DMS79 (cell line): ENCODE measurements around the gene ING4.
A peak's percentile ranks its signal among the peaks of the same experiment; 100 is the strongest.

Source experiments
- DNase-seq: peaks from one replicate; lab custom pipeline; 2025; lab: John Stamatoyannopoulos, UW

The ING4 gene

GRCh38 chr12:6635856-6636531 lies 26.9 kb downstream of the ING4 start, which contains the start of gene LPAR5:
TSS of gene LPAR5 (minus strand) at chr12:6635959. CDS start at chr12:6621248, 14,711 bp downstream.
- DNase-seq, result no peak

GRCh38 chr12:6635375-6635855 lies 27.5 kb downstream of the ING4 start:
- DNase-seq, result no peak

- no peak for DNase-seq
Observed at GRCh38 chr12:6632026-6632983, 30.6 kb downstream of the ING4 start.

DNA sequence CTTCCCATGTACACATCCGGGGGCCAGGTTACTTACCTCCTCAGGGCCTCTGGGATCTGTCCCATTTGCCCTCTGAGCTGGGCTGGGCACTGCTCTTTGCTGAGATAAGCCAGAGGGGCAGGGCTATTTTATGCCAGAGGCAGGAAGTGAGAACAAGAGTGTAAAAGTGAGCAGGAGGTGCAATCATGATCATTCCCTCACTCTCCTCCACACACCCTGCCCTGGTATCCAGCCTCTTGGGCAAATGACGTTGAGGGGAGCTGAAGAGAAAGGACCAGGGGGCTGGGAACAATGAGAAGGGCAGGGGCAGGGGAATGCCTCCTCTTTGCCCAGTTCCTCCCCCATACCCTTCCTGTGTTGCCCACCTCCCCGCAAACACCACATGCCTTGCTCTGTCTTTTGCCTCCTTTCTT lies 31.4 kb downstream of the ING4 start:
- DNase-seq, result no peak

- DNase-seq, result no peak
Observed at GRCh38 chr12:6630736-6631135, 32.2 kb downstream of the ING4 start.

DNA sequence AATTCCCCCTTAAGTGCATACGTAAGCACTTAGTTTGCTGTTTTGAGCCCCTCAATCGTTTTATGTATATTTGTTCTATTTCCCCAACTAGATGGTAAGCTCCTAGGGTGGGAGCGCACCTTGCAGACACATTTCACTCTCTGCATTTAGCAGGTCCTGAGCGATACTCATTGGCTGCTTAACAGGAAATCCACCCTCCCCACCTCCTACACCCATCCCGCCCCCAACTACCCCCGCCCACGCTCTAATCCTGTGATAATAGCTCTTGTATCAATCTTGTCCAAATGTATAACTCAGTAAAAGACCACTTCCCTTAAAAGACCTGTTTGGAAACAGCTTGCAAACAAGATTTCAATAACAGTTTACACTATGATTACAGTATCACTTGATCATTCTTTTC lies 35.3 kb downstream of the ING4 start:
- no peak for DNase-seq

- no peak for DNase-seq
Observed at GRCh38 chr12:6626654-6627283, 36.1 kb downstream of the ING4 start.

DNA sequence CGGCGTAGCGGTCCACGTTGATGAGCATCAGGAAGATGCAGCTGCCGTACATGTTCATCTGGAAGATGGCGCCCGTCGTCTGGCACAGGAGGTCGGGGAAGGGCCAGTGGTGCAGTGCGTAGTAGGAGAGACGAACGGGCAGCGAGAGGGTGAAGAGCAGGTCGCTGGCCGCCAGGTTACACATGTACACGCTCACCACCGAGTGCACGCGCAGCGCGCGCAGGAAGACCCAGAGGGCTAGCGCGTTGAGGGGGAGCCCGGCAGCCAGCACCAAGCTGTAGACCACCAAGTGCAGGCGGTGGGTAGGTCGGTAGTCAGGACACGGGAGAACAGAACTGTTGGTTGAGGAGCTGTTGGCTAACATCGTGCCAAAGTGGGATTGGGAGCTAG lies 42.0 kb downstream of the ING4 start:
- no peak for DNase-seq

DNA sequence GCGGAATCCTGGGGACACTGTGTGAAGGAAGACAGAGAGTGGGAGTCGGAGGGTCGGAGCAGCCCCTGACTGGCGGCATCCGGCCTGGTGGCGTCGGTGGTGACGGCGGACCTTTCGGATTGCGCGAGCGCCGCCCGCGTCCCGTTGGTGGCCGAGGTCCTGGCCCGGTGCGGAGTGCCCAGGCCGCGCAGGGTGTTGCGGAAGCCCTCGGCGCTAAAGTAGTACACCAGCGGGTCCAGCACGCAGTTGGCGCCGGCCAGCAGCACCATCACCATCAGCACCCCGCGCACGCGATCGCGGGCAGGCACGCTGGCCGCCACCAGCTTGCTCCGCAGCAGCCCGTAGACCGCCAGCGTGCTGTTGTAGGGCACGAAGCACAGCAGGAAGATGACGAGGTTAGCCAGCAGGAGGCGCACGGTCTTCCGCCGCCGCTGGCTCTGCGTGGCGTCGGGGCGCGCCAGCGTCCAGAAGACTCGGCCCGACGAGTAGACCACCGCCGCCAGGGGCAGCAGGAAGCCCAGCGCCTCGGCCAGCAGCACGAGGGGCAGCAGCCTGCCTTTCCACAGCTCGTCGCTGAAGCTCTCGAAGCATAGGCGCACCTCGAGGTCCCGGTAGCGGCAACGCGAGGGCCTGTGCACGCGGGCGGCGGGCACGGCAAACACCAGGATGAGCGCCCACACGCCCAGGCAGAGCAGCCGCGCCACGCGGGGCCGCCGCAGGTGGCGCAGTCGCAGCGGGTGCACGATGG lies 42.6 kb downstream of the ING4 start:
- no peak for DNase-seq

DNA sequence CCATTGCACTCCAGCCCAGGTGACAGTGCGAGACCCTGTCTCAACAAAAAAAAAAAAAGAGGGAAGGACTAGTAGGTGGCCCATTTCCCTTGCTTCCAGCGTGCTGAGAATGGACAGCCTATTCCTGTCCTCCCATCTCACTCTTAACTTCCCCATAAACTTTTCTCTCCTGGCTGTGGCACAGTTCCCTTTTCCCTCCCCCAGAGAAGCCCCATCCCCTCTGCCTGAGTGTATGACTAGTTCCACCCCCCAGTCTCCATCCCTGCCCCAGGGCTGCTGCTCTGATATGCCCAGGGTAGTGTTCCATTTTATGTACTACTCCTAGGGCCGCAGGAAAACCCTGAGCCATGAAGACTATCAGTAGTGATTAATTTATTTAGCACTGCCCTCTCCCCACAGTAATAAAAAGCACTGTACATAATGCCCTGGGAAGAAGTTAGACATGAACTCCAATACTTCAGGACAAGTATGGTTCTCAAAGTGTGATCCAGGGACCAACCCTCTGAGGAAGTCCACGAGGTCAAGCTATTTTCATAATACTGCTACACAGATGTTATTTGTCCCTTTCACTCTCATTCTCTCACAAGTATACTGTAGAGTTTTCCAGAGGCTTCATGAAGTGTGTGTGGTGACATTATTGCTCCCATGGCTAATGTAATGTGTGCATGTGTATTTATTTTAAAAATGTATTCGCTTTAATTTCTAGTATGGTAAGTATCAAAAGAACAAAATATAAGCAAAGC lies 44.3 kb downstream of the ING4 start:
- DNase-seq, result no peak

DNA sequence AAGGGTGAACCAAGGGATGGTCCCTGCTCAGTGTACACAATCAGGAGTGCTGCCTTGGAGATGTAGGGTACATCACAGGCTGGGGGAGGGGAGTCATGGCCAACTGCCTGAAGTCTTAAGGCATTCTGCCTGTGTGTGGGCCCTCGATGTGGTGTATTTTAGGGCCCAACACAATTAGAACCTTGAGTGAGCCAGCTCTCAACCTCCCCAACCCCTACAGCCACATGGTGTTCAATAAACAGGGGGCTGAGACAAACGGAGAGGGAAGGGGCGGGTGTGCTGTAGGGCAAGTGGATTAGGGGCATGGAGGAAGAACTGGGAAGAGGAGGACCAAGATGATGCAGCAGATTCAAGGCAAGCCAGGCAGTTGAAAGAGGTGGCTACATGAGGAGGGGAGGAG lies 47.1 kb downstream of the ING4 start:
- no peak for DNase-seq

DNA sequence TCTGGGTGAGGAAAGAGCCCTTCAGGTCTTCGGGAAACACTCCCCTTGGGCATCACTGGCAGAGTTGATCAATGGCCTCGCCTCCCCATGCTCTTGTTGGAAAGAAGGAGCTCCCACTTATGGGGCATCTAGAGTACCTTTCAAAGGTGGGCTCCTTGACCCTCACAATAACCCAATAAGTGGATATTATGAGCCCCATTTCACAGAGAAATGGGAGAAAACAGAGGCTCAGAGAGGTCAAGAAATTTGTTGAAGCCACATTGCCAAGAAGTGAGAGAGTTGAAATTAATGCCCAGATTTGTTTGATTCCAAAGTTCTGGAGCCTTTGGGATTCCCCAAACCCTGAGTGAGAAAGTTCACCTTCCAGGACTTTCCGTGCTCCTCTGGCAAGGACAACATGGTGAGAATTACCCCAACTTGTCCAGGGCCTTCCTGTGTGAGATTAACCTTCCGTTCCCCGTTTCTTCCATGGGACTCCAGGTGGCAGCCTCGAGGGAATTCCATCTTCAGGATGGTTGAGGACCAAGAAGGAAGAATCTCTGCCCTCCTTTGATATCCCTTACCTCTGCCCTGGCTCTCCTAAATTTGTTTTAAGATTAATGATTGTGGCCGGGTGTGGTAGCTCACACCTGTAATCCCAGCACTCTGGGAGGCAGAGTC lies 48.3 kb downstream of the ING4 start:
- DNase-seq, result no peak

DNA sequence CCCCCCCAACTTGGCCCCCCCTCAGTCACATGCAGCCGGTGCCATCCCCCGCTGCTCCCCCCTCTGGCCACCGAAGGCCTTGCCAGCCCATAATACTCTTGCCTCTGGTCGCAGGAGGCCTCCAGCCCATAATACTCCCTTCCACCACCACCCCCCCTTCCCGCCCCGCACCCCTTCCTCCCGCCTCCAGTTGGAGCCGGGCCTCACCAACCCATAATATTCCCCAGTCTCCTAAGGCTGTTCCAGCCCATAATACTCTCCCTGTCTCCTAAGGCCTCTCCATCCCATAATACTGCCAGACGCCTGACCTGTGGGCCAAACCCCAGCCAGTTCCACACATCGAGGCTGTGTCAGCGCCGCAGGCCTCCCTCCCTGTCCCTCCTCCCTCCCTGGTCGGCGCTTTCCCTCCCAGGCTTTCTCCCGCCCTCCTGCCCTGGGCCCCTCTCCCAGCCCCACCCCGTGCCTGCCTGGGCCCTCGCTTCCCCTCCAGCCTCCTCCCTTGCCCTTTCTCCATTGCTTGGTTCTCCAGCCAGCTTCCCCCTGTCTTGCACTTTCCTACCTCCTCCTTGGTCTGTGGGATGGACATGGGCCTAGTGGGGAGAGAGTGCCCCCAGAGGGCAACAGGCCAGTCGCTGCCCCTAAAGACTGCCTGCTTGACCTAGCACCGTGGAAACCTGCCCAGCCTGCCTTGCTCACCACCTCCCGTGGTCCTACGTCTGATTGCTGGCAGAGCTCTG lies 49.0 kb downstream of the ING4 start:
- DNase-seq, result peak; percentile 98

DNA sequence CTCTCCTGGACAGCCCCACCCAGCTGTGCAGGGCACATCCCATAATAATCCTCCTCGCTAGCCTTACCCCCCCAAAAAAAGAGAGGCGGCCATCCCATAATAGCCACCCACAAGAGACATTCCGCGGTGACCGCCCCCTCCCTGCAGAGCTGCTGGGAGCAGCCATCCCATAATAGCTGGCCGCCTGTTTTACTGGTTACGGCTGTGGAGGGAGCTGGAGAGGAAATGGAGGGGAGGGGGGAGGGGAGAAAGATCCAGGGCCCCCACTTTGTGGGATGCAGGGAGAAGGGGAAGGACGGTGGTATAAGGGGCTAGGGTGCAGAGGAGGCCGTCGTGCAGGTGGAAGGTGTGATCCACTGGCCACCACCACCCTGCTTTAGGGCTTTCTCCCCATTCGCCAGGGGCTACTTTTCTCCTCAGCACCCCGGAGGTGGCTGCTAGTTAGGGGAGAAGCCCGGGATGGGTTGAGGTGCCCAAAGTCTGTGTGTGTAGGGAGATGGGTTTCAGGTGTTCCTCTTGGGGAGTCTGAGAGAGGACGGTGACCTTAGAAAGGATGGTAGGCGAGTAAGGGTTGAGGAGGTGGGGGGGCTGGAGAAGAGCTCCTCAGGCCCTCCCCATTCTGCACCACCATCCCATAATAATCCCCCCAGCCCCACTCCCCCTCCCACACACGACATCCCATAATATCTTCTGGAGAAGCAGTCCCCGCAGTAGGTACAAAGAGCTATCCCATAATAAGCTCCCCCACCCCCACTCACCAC lies 49.7 kb downstream of the ING4 start:
- DNase-seq, result peak; percentile 90

- DNase-seq, result no peak
Observed at GRCh38 chr12:6612652-6613014, 50.3 kb downstream of the ING4 start.

DNA sequence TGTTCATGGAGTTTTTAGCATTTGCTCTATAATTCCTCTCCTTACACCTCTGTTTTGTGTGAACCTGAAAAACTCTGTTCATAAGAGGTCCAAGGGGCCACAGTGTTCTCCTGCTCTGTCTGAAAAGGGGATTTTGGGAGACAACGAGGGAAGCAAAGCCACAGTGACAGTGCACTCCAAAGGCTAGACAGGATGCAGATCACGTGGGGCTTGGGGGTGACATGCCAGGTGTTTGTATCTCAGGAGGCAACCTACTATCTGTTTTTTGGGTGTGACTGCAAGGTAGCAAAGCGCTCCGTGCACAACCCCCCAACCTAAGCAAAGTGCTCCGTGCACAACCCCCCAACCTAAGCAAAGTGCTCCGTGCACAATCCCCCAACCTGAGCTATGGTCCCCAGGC lies 50.7 kb downstream of the ING4 start:
- DNase-seq, result no peak

DNA sequence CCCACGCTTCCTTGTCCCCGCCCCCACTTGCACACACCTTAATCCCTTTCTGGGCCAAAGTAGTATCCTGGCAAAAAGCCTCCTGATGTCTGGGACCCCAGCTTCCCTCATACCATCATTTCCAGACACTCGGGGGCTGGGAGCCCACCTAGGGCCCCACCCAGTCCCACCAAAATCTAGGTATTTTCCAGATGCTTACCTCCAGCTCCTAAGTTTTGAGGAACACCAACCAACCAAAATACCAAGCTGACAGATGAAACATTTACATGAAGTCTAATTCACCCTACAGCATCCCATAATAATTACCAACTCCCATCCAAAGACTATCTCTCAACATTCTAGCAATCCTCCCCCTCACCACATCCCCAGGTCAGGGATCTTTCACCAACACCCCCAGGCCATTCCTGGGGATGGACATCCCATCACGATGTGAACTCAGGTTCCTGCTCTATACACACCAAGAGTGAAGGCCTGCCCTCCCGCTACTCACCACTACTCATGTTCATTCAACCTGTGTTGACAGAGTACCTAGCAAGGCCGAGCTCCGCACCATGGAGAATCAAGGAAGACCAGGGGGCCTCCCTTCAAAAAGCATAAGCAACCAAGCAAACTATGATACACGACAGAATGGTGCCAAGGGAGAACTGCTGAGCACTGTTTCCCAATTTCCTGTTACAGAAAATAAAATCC lies 54.2 kb downstream of the ING4 start:
- no peak for DNase-seq

GRCh38 chr12:6607751-6608591 lies 54.9 kb downstream of the ING4 start:
- DNase-seq, result peak; percentile 40
